Measurements from ENCODE around the gene SLC6A4.
"Not testable (repeated sequence)": the region's sequence is repeated elsewhere in the genome, so short reads cannot be mapped to it uniquely, and the experiment has no call there.

SLC6A4 gene

DNA sequence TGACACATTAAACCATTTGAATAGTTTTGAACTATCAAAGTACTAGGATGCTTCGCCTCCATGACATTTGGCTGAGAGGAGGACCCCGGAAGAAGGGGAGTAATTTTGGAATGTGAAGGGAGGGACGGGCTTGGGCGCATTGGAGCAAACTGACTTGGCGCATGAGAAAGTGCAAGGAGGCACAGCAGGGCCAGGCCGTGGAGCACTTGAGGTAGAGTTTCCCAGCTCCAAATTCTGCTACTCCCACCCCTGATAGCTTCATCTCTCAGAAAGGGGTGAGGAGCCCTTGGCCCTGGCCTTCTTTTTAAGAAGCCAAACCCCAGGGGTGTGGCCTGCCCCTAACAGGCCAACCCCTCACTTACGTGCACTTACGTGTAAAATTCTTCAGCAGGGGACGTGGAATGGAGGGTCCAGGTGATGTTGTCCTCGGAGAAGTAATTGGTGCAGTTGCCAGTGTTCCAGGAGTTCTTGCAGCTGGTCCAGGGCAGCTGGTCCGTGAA is 17.7 kb downstream of the SLC6A4 start:
- DNase-seq = no peak

- no peak for DNase-seq
Measured at GRCh38 chr17:30217054-30217453, 18.4 kb downstream of the SLC6A4 start.

GRCh38 chr17:30212750-30213149 is 22.7 kb downstream of the SLC6A4 start:
- DNase-seq = no peak

- no peak for DNase-seq
Measured at GRCh38 chr17:30211371-30211770, 24.1 kb downstream of the SLC6A4 start.

GRCh38 chr17:30210901-30211300 is 24.6 kb downstream of the SLC6A4 start:
- no peak for DNase-seq

GRCh38 chr17:30210366-30210765 is 25.1 kb downstream of the SLC6A4 start:
- no peak for DNase-seq

- DNase-seq = no peak
Measured at GRCh38 chr17:30209930-30210329, 25.6 kb downstream of the SLC6A4 start.

DNA sequence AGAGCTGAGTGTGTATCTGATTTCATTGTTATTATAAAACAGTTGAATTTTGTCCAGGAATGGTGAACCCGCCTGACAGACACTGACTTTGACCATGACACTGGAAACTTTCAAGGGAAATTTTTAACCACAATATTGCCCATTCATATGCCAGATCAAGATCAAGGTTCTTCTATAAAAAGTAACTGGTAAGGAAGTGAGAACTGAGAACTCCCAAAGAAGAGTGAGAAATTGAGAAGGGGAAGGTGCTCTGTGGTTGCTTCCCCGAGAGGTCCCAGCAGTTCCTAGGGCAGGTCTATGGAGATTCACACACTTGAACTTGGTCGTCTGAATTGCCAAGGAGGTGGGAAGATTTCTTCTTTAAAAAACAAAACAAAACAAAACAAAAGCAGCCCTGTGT is 27.3 kb downstream of the SLC6A4 start:
- no peak for DNase-seq

GRCh38 chr17:30207655-30208054 is 27.8 kb downstream of the SLC6A4 start:
- no peak for DNase-seq

DNA sequence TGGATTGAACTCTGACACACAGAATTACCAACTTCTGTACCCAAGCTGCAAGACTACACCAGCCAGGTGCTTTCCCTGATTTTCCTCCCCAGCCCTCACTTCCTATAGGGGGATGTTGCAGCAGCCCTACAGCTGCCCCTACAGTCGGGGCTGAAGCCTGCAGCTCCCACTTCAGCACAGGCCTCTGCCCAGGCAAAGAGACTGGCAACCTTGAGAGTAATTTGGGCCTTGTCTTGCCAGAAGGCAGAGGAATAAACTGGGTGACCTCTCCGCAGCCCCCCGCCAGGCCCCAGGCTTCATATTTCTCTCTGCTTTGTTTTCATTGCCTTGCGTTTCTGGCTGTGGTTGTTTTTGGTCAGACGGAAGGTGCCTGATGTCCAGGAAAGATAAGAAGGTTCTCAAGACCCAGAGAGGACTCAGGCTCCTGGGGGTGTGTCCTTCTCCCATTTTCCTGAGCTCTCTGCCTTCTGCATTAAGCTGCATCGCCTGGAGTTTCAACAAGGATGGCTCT is 32.0 kb downstream of the SLC6A4 start:
- DNase-seq = no peak

DNA sequence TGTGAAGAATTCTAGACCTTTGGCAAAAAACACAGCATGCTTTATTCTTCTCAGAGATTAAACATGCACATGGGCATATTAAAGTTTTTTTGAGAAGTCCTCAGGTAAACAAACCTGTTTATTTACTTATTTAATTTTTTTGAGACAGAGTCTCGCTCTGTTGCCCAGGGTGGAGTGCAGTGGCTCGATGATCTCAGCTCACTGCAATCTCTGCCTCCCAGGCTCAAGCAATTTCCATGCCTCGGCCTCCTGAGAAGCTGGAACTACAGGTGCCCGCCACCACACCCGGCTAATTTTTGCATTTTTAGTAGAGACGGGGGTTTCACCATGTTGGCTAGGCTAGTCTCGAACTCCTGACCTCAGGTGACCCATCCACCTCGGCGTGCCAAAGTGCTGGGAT is 34.8 kb downstream of the SLC6A4 start:
- not testable (repeated sequence) for DNase-seq

- DNase-seq = no peak
Measured at GRCh38 chr17:30200106-30200505, 35.4 kb downstream of the SLC6A4 start.

GRCh38 chr17:30199600-30199999 is 35.9 kb downstream of the SLC6A4 start:
- no peak for DNase-seq

- no peak for DNase-seq
Measured at GRCh38 chr17:30197416-30197815, 38.1 kb downstream of the SLC6A4 start.

GRCh38 chr17:30196504-30196903 is 39.0 kb downstream of the SLC6A4 start:
- DNase-seq = no peak

DNA sequence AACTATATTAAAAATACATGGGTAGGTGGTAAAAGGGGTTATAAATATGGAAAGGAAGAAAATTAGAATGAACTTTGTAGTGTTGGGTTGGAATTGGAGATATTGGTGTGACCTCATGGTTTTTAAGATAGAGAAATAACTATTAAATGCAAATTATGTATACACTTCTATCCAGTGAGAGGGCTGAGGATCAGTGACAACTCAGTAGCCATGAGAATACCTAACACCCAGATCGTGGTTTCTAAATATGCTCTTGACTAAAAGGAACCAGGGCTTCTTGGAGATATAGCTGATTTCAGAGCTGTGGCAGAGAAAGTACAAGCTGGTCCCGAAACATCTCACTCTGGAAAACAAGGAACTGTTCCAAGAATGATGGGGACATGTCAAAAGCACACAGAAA is 44.4 kb downstream of the SLC6A4 start:
- DNase-seq = no peak

DNA sequence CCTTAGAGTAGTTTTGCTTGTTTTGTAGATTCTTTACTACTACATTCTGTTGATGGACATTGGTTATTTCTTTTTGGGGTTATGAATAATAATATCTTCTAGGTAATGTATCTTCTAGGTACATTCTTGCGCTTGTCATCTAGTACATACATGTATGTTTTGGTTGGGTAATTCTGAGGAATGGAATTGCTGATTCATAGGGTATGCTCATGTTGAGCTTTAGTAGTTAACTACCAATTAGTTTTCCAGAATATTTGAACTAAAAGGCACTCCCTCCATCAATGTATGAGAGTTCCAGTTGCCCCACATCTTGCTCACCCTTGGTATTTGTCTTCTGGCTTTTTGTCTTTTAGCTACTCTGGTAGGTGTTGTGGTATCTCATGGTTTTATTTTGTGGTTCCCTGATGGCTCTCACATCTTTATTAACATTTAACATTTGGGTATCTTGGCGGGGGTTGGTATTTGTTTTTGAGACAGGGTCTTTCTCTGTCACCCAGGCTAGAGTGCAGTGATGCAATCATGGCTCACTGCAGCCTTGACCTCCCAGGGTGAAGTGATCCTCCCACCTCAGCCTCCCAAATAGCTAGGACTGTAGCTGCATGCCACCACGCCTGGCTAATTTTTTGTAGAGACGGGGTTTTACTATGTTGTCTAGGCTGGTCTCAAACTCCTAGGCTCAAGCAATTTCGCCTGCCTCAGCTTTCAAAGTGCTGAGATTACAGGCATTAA is 47.1 kb downstream of the SLC6A4 start:
- no peak for DNase-seq

DNA sequence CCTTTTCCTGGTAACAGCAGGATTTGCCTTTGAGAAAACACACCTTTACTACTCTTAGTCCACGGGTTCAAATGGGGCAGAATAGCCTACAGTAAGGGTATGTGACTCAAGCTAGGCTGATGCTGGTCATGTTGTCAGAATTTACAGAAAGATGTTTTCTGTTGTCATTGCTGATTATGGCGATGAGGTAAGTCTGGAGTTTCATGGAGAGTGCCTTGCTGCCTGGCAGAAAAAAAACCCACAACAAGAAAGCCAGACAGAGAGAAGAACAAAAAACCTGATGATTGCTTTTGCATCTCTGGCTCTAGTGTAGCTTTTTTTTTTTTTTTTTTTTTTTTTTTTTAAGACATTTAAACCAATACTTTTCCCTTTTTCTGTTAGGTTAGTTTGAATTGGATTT is 47.9 kb downstream of the SLC6A4 start:
- DNase-seq = no peak

GRCh38 chr17:30186761-30187160 is 48.7 kb downstream of the SLC6A4 start:
- DNase-seq = no peak

DNA sequence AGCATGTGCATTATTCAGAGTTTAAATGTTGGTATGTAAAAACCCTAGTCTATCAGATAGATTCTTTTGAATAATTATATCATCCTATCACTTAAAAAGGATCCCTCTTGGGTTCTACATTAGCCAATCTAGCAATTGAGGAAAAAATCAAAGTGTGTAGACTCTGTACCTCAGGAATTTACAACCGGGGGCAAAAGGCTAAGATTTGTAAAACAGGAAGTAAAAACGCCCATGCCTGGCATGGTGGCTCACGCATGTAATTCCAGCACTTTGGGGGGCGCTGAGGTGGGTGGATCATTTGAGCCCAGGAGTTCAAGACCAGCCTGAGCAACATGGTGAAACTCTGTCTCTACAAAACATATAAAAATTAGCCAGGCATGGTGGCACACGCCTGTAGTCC is 58.6 kb downstream of the SLC6A4 start:
- no peak for DNase-seq

GRCh38 chr17:30174556-30174955 is 60.9 kb downstream of the SLC6A4 start:
- no peak for DNase-seq

DNA sequence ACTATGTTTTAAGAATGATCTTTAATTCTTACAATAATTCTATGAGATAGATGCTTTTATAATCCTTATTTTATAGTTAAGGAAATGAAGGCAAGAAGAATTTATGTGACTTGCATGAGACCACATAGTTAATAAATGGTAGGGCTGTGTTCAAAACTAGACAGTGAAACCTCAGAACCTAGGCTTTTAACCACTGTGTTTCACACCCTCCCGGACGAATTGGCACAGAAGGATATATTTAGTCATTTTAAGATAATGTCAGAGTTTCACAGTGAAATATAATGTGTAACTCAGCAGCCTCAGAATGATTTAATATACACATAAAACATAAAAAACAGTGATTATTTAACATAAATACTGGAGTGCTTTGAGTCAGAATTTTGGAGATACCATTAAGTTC is 61.8 kb downstream of the SLC6A4 start:
- no peak for DNase-seq

GRCh38 chr17:30172560-30172959 is 62.9 kb downstream of the SLC6A4 start:
- no peak for DNase-seq

DNA sequence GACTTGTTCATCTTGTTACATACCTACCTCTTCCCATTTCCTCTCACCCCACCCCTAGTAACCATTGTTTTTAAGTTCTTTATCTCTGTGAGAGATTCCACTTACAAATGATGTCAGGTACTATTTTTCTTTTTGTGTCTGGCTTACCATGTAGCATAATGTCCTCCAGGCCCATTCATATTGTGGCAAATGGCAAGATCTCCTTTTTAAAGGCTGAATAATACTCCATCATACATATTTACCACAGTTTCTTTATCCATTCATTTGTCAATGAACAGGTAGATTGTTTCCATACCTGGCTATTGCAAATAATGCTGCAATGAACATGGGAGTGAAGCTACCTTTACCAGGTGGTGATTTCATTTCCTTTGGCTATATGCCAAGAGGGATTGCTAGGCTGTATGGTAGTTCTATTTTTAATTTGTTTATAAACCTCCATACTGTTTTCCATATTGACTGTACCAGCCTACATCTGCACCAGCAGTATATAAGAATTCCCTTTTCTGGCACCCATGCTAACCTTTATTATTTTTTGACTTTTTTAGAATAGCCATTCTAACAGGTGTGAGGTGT is 65.0 kb downstream of the SLC6A4 start:
- no peak for DNase-seq

DNA sequence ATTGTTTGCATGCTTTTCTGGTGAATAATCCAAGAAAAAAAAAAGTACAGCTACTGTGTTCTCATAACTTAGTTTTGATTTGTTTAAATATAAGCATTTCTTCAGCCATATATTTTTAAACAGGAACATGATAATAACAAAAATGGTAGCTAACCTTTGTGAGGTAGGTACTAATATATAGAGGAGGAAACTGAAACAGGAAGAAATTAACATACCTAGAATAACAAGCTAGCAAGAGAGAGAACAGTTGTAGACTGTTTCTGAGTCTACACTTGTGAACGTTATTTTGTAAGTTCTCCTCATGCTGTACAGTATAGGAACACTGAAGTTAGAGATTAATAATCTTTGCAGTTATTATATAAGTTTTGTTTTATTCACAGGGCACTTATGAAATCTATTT is 69.5 kb downstream of the SLC6A4 start:
- no peak for DNase-seq

Data from stimulated activated CD4-positive, alpha-beta T cell treated with anti-CD3 and anti-CD28 coated beads, Interleukin-4, amount 100 ng/mL, for 4 hours (primary cell).